Measurements from ENCODE around the gene RHOT2. TPM values are rescaled to one million over a fixed set of nuclear protein-coding genes. Genes with fewer than 3 reads are reported as not detected.
A peak's percentile ranks its signal among the peaks of the same experiment; 100 is the strongest.

The RHOT2 gene
- total and polyA plus RNA-seq, 9 of the 15 experiments (the other 6 are each of a cell fraction or from before 2014, with no cell fraction given), result 5.0 to 373 (median 112) TPM

- no peak for TF ChIP-seq TFAM (CRISPR knock-in tag; conservative IDR thresholded peaks at IDR 0.05)
- TF ChIP-seq RB1 (IDR thresholded peaks at IDR 0.05; ENCODE audit: low read depth), result peak; percentile 83
- no peak for TF ChIP-seq POLR2B (IDR thresholded peaks at IDR 0.05; ENCODE audit: low read depth, partially characterized antibody)
- no peak for TF ChIP-seq ATF2 (CRISPR knock-in tag; IDR thresholded peaks at IDR 0.05)
- TF ChIP-seq FOXK1 (CRISPR knock-in tag; IDR thresholded peaks at IDR 0.05; ENCODE audit: borderline replicate concordance), result no peak
- no peak for TF ChIP-seq ZNF311 (CRISPR knock-in tag; IDR thresholded peaks at IDR 0.05)
- no peak for TF ChIP-seq ZBTB8A (IDR thresholded peaks at IDR 0.05; ENCODE audit: partially characterized antibody)
- no peak for TF ChIP-seq NCOA4 (IDR thresholded peaks at IDR 0.05; ENCODE audit: partially characterized antibody)
- no peak for TF ChIP-seq POLR3A (IDR thresholded peaks at IDR 0.05; ENCODE audit: borderline replicate concordance, extremely low read depth, insufficient read depth, insufficient read length)
- peak; percentile 15 to 26; a peak in 2 of 4 replicates for TF ChIP-seq NRF1 (conservative IDR thresholded peaks at IDR 0.05 in 1 of 2, IDR thresholded peaks at IDR 0.05 in 1 of 2)
- TF ChIP-seq ZKSCAN3 (CRISPR knock-in tag; IDR thresholded peaks at IDR 0.05), result no peak
- peak; percentile 90 for TF ChIP-seq CTCFL (IDR thresholded peaks at IDR 0.05; ENCODE audit: borderline replicate concordance, insufficient read depth, low read depth, low read length, poor library complexity, severe bottlenecking)
- peak in 1 of 3 experiments; percentile 75 for TF ChIP-seq YY1 (IDR thresholded peaks at IDR 0.05; ENCODE audit: borderline replicate concordance in 1 of 3, control insufficient read depth in 1 of 3, extremely low read depth in 1 of 3, insufficient read depth in 3 of 3, insufficient read length in 1 of 3, insufficient replicate concordance in 2 of 3, low read depth in 1 of 3, low read length in 2 of 3)
- TF ChIP-seq HDAC3 (IDR thresholded peaks at IDR 0.05; ENCODE audit: borderline replicate concordance, partially characterized antibody), result no peak
- TF ChIP-seq GATAD2A (IDR thresholded peaks at IDR 0.05), result no peak
- TF ChIP-seq ZNF740 (CRISPR knock-in tag; IDR thresholded peaks at IDR 0.05), result peak; percentile 84
- TF ChIP-seq ZNF740 (tag; IDR thresholded peaks at IDR 0.05), result peak in 1 of 2 experiments; percentile 94; a peak in 2 of 4 replicates
- no peak for TF ChIP-seq MEF2D (tag; conservative IDR thresholded peaks at IDR 0.05; ENCODE audit: low read depth)
- TF ChIP-seq ZNF511 (CRISPR knock-in tag; IDR thresholded peaks at IDR 0.05), result no peak
- TF ChIP-seq HMBOX1 (IDR thresholded peaks at IDR 0.05), result no peak
These were observed 7.3 kb upstream of the RHOT2 start (continued) for GRCh38 chr16:660459-661183.

Data from K562 (cell line).